Thoracic aorta (tissue), 2 donors: Measurements from ENCODE around the gene AATK. TPM values are rescaled to one million over a fixed set of nuclear protein-coding genes. Genes with fewer than 3 reads are reported as not detected.

Source experiments
- ATAC-seq: fragments of 150-250 bp; one replicate; pipeline ENCODE4 v1.8.0; 2017; ENCODE audit warnings: low read depth; ENCODE audit not compliant: insufficient number of reproducible peaks, low FRiP score
- DNase-seq: peaks from one replicate; pipeline ENCODE4 v3.0.0-alpha.2; 2020; ENCODE audit warnings: low spot score
- H3K27ac ChIP-seq, 2 donors: fragments of 200-600 bp; sonication (generic); 1 replicate in 1 of 2; 2 replicates in 1 of 2; pipeline ENCODE4 v1.5.1; 2016; ENCODE audit warnings: mild to moderate bottlenecking in 2 of 2, moderate library complexity in 2 of 2
- H3K27me3 ChIP-seq: fragments of 200-600 bp; sonication (generic); replicated peaks from 2 replicates; pipeline ENCODE4 v1.6.0; 2016; ENCODE audit warnings: mild to moderate bottlenecking; ENCODE audit not compliant: insufficient read depth
- H3K36me3 ChIP-seq: fragments of 200-600 bp; sonication (generic); one replicate; pipeline ENCODE4 v1.5.1; 2016
- H3K4me1 ChIP-seq, 2 donors: fragments of 200-600 bp; sonication (generic); 1 replicate in 1 of 2; 2 replicates in 1 of 2; pipeline versions ENCODE4 v1.5.1 to v1.6.0; 2016; ENCODE audit warnings: low read depth in 2 of 2, mild to moderate bottlenecking in 1 of 2; ENCODE audit not compliant: control insufficient read depth in 1 of 2
- H3K4me3 ChIP-seq: fragments of 200-600 bp; sonication (generic); 2 replicates; pipeline ENCODE4 v1.5.1; 2016; ENCODE audit warnings: mild to moderate bottlenecking
- H3K9me3 ChIP-seq: fragments of 200-600 bp; sonication (generic); 2 replicates; pipeline ENCODE4 v1.5.1; 2016
- CTCF ChIP-seq: fragments of 200-600 bp; sonication (generic); IDR thresholded peaks from one replicate; pipeline ENCODE4 v1.5.1; 2019; ENCODE audit warnings: antibody characterized with exemption
- total RNA-seq, 2 donors: library from RNA; depleted of rRNA; stranded (reverse); fragments of >200 nt; gene quantifications; one replicate each; pipeline versions ENCODE4 v1.1.0 to v1.2.3, GENCODE V29; 2016

The AATK gene
- total RNA-seq, 2 donors from 2014 or later: 6.1 to 19.8 TPM

- peaks cover 3% of the 10 kb centered on the region for H3K36me3 ChIP-seq
- no peak for DNase-seq
- no peaks in the 10 kb centered on the region for H3K27me3 ChIP-seq
- no peaks in the 10 kb centered on the region for H3K9me3 ChIP-seq
- no peak for TF ChIP-seq CTCF
- no peak for ATAC-seq
- H3K4me3 ChIP-seq: no peak overlapping the region
- peaks cover 6 to 18% of the 10 kb centered on the region in 2 donors for H3K4me1 ChIP-seq
- no peak overlapping the region for H3K27ac ChIP-seq
Measured at GRCh38 chr17:81091154-81091553, 74.9 kb downstream of the AATK start.

- Histone ChIP-seq H3K4me1 (peaks cover 6 to 14% of the 10 kb centered on the region in 2 donors), H3K27ac (no peak overlapping the region), H3K4me3 (no peak overlapping the region), H3K9me3 (no peaks in the 10 kb centered on the region), H3K36me3 (peaks cover 3% of the 10 kb centered on the region), H3K27me3 (no peaks in the 10 kb centered on the region)
- no peak for TF ChIP-seq CTCF
- no peak for ATAC-seq
- DNase-seq: no peak
Measured at GRCh38 chr17:81090361-81091136, 75.5 kb downstream of the AATK start.

DNA sequence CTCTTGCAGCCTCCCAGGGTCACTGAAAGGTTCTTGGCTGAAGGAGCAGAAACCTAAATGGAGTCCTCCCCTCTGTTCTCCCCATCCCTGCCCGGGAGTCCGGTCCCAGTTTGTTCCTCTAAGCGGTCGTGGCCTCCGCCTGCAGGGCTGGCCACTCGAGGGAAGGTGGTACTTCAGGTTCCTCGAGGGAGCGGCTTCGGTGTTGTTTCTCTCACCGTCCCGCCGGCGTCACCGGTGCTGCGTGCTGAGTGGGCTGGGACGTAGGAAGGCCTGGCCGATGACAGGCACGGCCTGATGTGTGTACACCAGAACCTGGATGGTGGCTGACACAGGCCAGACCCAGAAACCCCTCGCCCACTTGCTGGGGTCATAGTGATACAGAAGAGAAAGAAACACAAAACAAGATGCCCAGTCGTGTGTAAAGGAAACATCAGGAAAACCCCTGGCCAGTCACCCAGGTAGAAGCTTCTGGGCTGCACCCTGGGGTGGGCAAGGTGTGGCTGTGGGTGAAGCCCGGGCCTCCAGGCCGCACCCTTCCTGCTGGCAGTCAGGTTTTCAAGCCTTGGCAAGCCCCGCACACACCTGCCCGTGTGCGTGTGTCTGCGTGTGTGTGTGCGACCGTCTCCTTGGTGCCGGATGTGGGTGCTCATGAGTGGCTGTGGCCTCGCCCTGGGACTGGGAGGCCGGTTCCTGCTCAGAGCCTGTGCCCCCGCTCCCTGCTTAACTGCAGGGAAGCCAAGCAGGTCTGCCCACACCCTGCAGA, 79.1 kb downstream of the AATK start:
- Histone ChIP-seq H3K4me3 (no peak overlapping the region), H3K9me3 (no peaks in the 10 kb centered on the region), H3K4me1 (no peaks in the 10 kb centered on the region), H3K27me3 (no peaks in the 10 kb centered on the region), H3K27ac (no peak overlapping the region), H3K36me3 (peaks cover 3% of the 10 kb centered on the region)
- TF ChIP-seq CTCF: no peak
- ATAC-seq: no peak
- no peak for DNase-seq

- H3K27me3 ChIP-seq: no peaks in the 10 kb centered on the region
- ATAC-seq: no peak
- H3K36me3 ChIP-seq: peaks cover 3% of the 10 kb centered on the region
- no peak overlapping the region for H3K27ac ChIP-seq
- no peak overlapping the region for H3K4me3 ChIP-seq
- no peaks in the 10 kb centered on the region for H3K4me1 ChIP-seq
- H3K9me3 ChIP-seq: no peaks in the 10 kb centered on the region
- TF ChIP-seq CTCF: no peak
- DNase-seq: no peak
Measured at GRCh38 chr17:81085420-81085911, 80.6 kb downstream of the AATK start.

GRCh38 chr17:81084680-81085419, 81.2 kb downstream of the AATK start:
- Histone ChIP-seq H3K4me3 (no peak overlapping the region), H3K36me3 (peaks cover 3% of the 10 kb centered on the region), H3K27ac (no peak overlapping the region), H3K4me1 (no peaks in the 10 kb centered on the region), H3K9me3 (no peaks in the 10 kb centered on the region), H3K27me3 (no peaks in the 10 kb centered on the region)
- TF ChIP-seq CTCF: no peak
- ATAC-seq (no peak), DNase-seq (no peak)
